CD8-positive, alpha-beta memory T cell (primary cell): Measurements from ENCODE around the gene FLII. TPM values are rescaled to one million over a fixed set of nuclear protein-coding genes. Genes with fewer than 3 reads are reported as not detected.
"Not testable (repeated sequence)": the region's sequence is repeated elsewhere in the genome, so short reads cannot be mapped to it uniquely, and the experiment has no call there.

Experiments used
- CTCF ChIA-PET: fragments of 350-600 bp; sonication (Branson Sonifier 250); formaldehyde crosslinking; loops from one replicate; lab custom pipeline; 2021; ENCODE audit warnings: antibody characterized with exemption; lab: Charles Lee
- POLR2A ChIA-PET: fragments of 350-600 bp; sonication (Branson Sonifier 250); formaldehyde crosslinking; loops from one replicate; lab custom pipeline; 2021; ENCODE audit warnings: antibody characterized with exemption; lab: Charles Lee
- DNase-seq, 5 donors: peaks; one replicate each; pipeline versions ENCODE4 v3.0.0 to v3.0.0-alpha.2; 2020 to 2022; ENCODE audit warnings: mixed read lengths in 1 of 5
- H3K27ac ChIP-seq: one replicate; pipeline ENCODE4 v1.7.0; 2013; ENCODE audit warnings: low read depth, mild to moderate bottlenecking, low read length, moderate library complexity
- H3K27me3 ChIP-seq: 2 replicates; pipeline ENCODE4 v1.7.0; 2013; ENCODE audit warnings: low read length, mild to moderate bottlenecking; ENCODE audit not compliant: insufficient read depth, poor library complexity, severe bottlenecking
- H3K36me3 ChIP-seq: 2 replicates; pipeline ENCODE4 v1.7.0; 2013; ENCODE audit warnings: mild to moderate bottlenecking, low read length, moderate library complexity; ENCODE audit not compliant: insufficient read depth
- H3K4me1 ChIP-seq: 2 replicates; pipeline ENCODE4 v1.7.0; 2013; ENCODE audit warnings: mild to moderate bottlenecking, low read length, moderate library complexity; ENCODE audit not compliant: insufficient read depth
- H3K4me3 ChIP-seq: 2 replicates; pipeline ENCODE4 v1.7.0; 2013; ENCODE audit warnings: mild to moderate bottlenecking, low read length
- H3K9me3 ChIP-seq: 2 replicates; pipeline ENCODE4 v1.7.0; 2013; ENCODE audit warnings: mild to moderate bottlenecking, low read length
- H3K27ac Mint-ChIP-seq, 8 donors: one replicate each; pipeline ENCODE4 v1.8.0; 2020 to 2021; ENCODE audit warnings: mixed read lengths in 8 of 8, mild to moderate bottlenecking in 6 of 8, inconsistent platforms in 3 of 8, moderate library complexity in 3 of 8
- H3K27me3 Mint-ChIP-seq, 2 donors: one replicate each; pipeline ENCODE4 v1.8.0; 2020 to 2021; ENCODE audit warnings: mixed read lengths in 2 of 2, mild to moderate bottlenecking in 1 of 2, moderate library complexity in 1 of 2
- H3K36me3 Mint-ChIP-seq, 3 donors: one replicate each; pipeline ENCODE4 v1.8.0; 2020 to 2021; ENCODE audit warnings: mixed read lengths in 3 of 3, inconsistent platforms in 1 of 3, mild to moderate bottlenecking in 1 of 3
- H3K4me1 Mint-ChIP-seq, 3 donors: one replicate each; pipeline ENCODE4 v1.8.0; 2020 to 2021; ENCODE audit warnings: mixed read lengths in 3 of 3, inconsistent platforms in 1 of 3, mild to moderate bottlenecking in 1 of 3
- H3K4me3 Mint-ChIP-seq, 7 donors: one replicate each; pipeline ENCODE4 v1.8.0; 2020 to 2021; ENCODE audit warnings: mixed read lengths in 7 of 7, mild to moderate bottlenecking in 6 of 7, moderate library complexity in 4 of 7, inconsistent platforms in 2 of 7
- H3K9me3 Mint-ChIP-seq, 5 donors: one replicate each; pipeline ENCODE4 v1.8.0; 2020 to 2022; ENCODE audit warnings: mixed read lengths in 5 of 5, mild to moderate bottlenecking in 3 of 5, moderate library complexity in 2 of 5, inconsistent platforms in 1 of 5
- polyA plus RNA-seq: library from polyadenylated mRNA; unstranded; fragments of 300-500 nt; fragmentation: Illumina TruSeq; gene quantifications from one replicate; pipeline ENCODE4 v1.2.3, GENCODE V29; 2021
- total RNA-seq, 2 experiments: library from RNA; stranded (reverse); gene quantifications; one replicate each; pipeline ENCODE4 v1.2.3, GENCODE V29; 2021

FLII gene
- total RNA-seq = 100 to 1,000 TPM; 278 to 299 TPM
- polyA plus RNA-seq = 216 TPM

- peak; percentile 48 to 64 (median 51) for DNase-seq
- H3K27me3 Mint-ChIP-seq = no peaks in the 10 kb centered on the region
- no peaks in the 10 kb centered on the region for H3K9me3 ChIP-seq
- peak within 1 kb of the TSS; percentile 84 for H3K4me3 ChIP-seq
- peaks cover 0 to 47% (median 3%) of the 10 kb centered on the region in 3 donors for H3K36me3 Mint-ChIP-seq
- H3K4me1 ChIP-seq = peaks cover 50% of the 10 kb centered on the region
- H3K27ac ChIP-seq = peak within 1 kb of the TSS; percentile 82
- CTCF ChIA-PET = interaction anchor here (1.0 to 1.6 kb wide), 3 partner anchors 10 to 32 kb away, joined by 3 to 4 read pairs (median 3); no protein-coding TSS in a partner anchor
- H3K4me3 Mint-ChIP-seq = peak within 1 kb of the TSS; percentile 96 to 97 (median 97)
- H3K4me1 Mint-ChIP-seq = peaks cover 37 to 65% (median 38%) of the 10 kb centered on the region in 3 donors
- no peaks in the 10 kb centered on the region for H3K9me3 Mint-ChIP-seq
- POLR2A ChIA-PET = interaction anchor here (0.5 to 0.7 kb wide), 3 partner anchors 73 to 1877 kb away, joined by 3 to 4 read pairs (median 3); partner anchors contain the start of gene ALKBH5
- H3K27ac Mint-ChIP-seq = peak within 1 kb of the TSS; percentile 82 to 99 (median 95)
- peaks cover 16% of the 10 kb centered on the region for H3K36me3 ChIP-seq
- no peaks in the 10 kb centered on the region for H3K27me3 ChIP-seq
These were observed at the start of gene FLII for GRCh38 chr17:18258356-18259038. Gene FLII, minus strand, starts transcription at chr17:18258738. Its CDS starts 48 bp downstream, at chr17:18258690.

DNA sequence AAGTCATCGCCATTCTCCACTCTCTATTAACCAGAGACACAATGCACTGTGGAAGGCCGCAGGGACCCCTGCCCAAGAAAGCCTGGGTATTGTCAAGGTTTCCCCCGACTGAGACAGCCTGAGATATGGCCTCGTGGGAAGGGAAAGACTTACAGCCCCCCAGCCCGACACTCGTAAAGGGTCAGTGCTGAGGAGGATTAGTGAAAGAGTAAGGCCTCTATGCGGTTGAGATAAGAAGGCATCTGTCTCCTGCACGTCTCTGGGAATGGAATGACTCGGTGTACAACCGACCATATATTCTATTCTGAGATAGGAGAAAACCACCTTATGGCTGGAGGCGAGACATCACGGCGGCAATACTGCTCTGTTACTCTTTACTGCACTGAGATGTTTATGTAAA is 44.7 kb upstream of the FLII start:
- H3K27ac Mint-ChIP-seq, H3K4me3 Mint-ChIP-seq, POLR2A ChIA-PET, H3K4me1 ChIP-seq, H3K9me3 ChIP-seq, CTCF ChIA-PET, H3K9me3 Mint-ChIP-seq, H3K27ac ChIP-seq, H3K27me3 Mint-ChIP-seq, H3K4me1 Mint-ChIP-seq, H3K4me3 ChIP-seq, H3K27me3 ChIP-seq, DNase-seq: not testable (repeated sequence)
- peaks cover 39% of the 10 kb centered on the region for H3K36me3 ChIP-seq
- peaks cover 0 to 75% (median 14%) of the 10 kb centered on the region in 3 donors for H3K36me3 Mint-ChIP-seq

GRCh38 chr17:18300725-18301480 is 42.4 kb upstream of the FLII start:
- Histone ChIP-seq H3K27ac (no peak overlapping the region), H3K4me1 (no peaks in the 10 kb centered on the region), H3K4me3 (no peak overlapping the region), H3K36me3 (peaks cover 30% of the 10 kb centered on the region), H3K9me3 (no peaks in the 10 kb centered on the region), H3K27me3 (no peaks in the 10 kb centered on the region)
- ChIA-PET POLR2A (no interaction called here), CTCF (no interaction called here)
- peak overlapping the region in 1 of 8 donors; percentile 50 for H3K27ac Mint-ChIP-seq
- no peak overlapping the region for H3K4me3 Mint-ChIP-seq
- H3K9me3 Mint-ChIP-seq = no peaks in the 10 kb centered on the region
- H3K4me1 Mint-ChIP-seq = no peaks in the 10 kb centered on the region
- DNase-seq = no peak
- H3K27me3 Mint-ChIP-seq = no peaks in the 10 kb centered on the region
- H3K36me3 Mint-ChIP-seq = peaks cover 0 to 75% (median 14%) of the 10 kb centered on the region in 3 donors

DNA sequence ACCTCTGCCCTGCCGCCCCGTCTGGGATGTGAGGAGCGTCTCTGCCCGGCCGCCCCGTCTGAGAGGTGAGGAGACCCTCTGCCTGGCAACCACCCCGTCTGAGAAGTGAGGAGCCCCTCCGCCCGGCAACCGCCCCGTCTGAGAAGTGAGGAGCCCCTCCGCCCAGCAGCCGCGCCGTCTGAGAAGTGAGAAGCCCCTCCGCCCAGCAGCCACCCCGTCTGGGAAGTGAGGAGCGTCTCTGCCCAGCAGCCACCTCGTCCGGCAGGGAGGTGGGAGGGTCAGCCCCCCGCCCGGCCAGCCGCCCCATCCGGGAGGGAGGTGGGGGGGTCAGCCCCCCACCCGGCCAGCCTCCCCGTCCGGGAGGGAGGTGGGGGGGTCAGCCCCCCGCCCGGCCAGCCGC is 39.5 kb upstream of the FLII start:
- H3K4me1 Mint-ChIP-seq, CTCF ChIA-PET, H3K9me3 Mint-ChIP-seq, H3K4me3 Mint-ChIP-seq, H3K4me3 ChIP-seq, H3K27me3 Mint-ChIP-seq, H3K27ac Mint-ChIP-seq, POLR2A ChIA-PET, DNase-seq, H3K9me3 ChIP-seq, H3K4me1 ChIP-seq, H3K27ac ChIP-seq, H3K27me3 ChIP-seq: not testable (repeated sequence)
- H3K36me3 Mint-ChIP-seq = peaks cover 0 to 68% (median 16%) of the 10 kb centered on the region in 3 donors
- H3K36me3 ChIP-seq = peaks cover 24% of the 10 kb centered on the region

GRCh38 chr17:18291718-18292540 is 33.4 kb upstream of the FLII start:
- CTCF ChIA-PET = no interaction called here
- Histone ChIP-seq H3K4me1 (no peaks in the 10 kb centered on the region), H3K27ac (no peak overlapping the region), H3K27me3 (no peaks in the 10 kb centered on the region), H3K9me3 (no peaks in the 10 kb centered on the region), H3K36me3 (peaks cover 28% of the 10 kb centered on the region), H3K4me3 (no peak overlapping the region)
- H3K4me3 Mint-ChIP-seq = no peak overlapping the region
- POLR2A ChIA-PET = no interaction called here
- H3K27me3 Mint-ChIP-seq = no peaks in the 10 kb centered on the region
- DNase-seq = no peak
- H3K4me1 Mint-ChIP-seq = no peaks in the 10 kb centered on the region
- peaks cover 4 to 76% (median 12%) of the 10 kb centered on the region in 3 donors for H3K36me3 Mint-ChIP-seq
- peak overlapping the region in 2 of 8 donors; percentile 26 to 57 for H3K27ac Mint-ChIP-seq
- H3K9me3 Mint-ChIP-seq = no peaks in the 10 kb centered on the region

GRCh38 chr17:18285296-18285695 is 26.8 kb upstream of the FLII start:
- Histone ChIP-seq H3K27me3 (no peaks in the 10 kb centered on the region), H3K9me3 (no peaks in the 10 kb centered on the region), H3K36me3 (peaks cover 50% of the 10 kb centered on the region), H3K27ac (no peak overlapping the region), H3K4me3 (no peak overlapping the region), H3K4me1 (no peaks in the 10 kb centered on the region)
- Mint-ChIP-seq H3K27me3 (no peaks in the 10 kb centered on the region), H3K4me1 (no peaks in the 10 kb centered on the region), H3K27ac (peak overlapping the region in 3 of 8 donors; percentile 13 to 72 (median 33)), H3K9me3 (no peaks in the 10 kb centered on the region), H3K36me3 (peaks cover 7 to 85% (median 18%) of the 10 kb centered on the region in 3 donors), H3K4me3 (no peak overlapping the region)
- no peak for DNase-seq
- POLR2A ChIA-PET = no interaction called here
- CTCF ChIA-PET = interaction anchor here (2.7 kb wide), 1 partner anchor 21 kb away, joined by 6 read pairs; no protein-coding TSS in a partner anchor

GRCh38 chr17:18281788-18282187 is 23.2 kb upstream of the FLII start:
- H3K4me1 ChIP-seq = no peaks in the 10 kb centered on the region
- Mint-ChIP-seq H3K4me1 (no peaks in the 10 kb centered on the region), H3K9me3 (no peaks in the 10 kb centered on the region), H3K36me3 (peaks cover 3 to 85% (median 15%) of the 10 kb centered on the region in 3 donors), H3K27me3 (no peaks in the 10 kb centered on the region), H3K4me3 (no peak overlapping the region), H3K27ac (peak overlapping the region in 1 of 8 donors; percentile 29)
- ChIA-PET POLR2A (no interaction called here), CTCF (no interaction called here)
- H3K4me3 ChIP-seq = no peak overlapping the region
- no peak for DNase-seq
- H3K36me3 ChIP-seq = peaks cover 51% of the 10 kb centered on the region
- no peak overlapping the region for H3K27ac ChIP-seq
- H3K27me3 ChIP-seq = no peaks in the 10 kb centered on the region
- H3K9me3 ChIP-seq = no peaks in the 10 kb centered on the region
